Endodermal cell (in vitro differentiated cells): ENCODE results near the gene PADI4. TPM values are rescaled to one million over a fixed set of nuclear protein-coding genes. Genes with fewer than 3 reads are reported as not detected.

Experiments
- DNase-seq: peaks from one replicate; pipeline ENCODE4 v3.0.0-alpha.2; 2017
- H3K27ac ChIP-seq: 2 replicates; pipeline ENCODE4 v1.5.1; 2013; ENCODE audit warnings: mild to moderate bottlenecking, low read depth, low read length, moderate library complexity
- H3K27me3 ChIP-seq: 2 replicates; pipeline ENCODE4 v1.6.1; 2013; ENCODE audit warnings: mild to moderate bottlenecking, low read length, moderate library complexity; ENCODE audit not compliant: insufficient read depth, control insufficient read depth, poor library complexity, severe bottlenecking
- H3K36me3 ChIP-seq: 2 replicates; pipeline ENCODE4 v1.7.0; 2013; ENCODE audit warnings: mild to moderate bottlenecking, low read length, moderate library complexity; ENCODE audit not compliant: control insufficient read depth, insufficient read depth
- H3K4me1 ChIP-seq: one replicate; pipeline ENCODE4 v1.7.0; 2013; ENCODE audit warnings: low read length; ENCODE audit not compliant: control insufficient read depth, insufficient read depth
- H3K4me3 ChIP-seq: 2 replicates; pipeline ENCODE4 v1.5.1; 2013; ENCODE audit warnings: mild to moderate bottlenecking, low read length, moderate library complexity
- H3K9ac ChIP-seq: 2 replicates; pipeline ENCODE4 v1.6.1; 2013; ENCODE audit warnings: mild to moderate bottlenecking, low read length, moderate library complexity; ENCODE audit not compliant: poor library complexity, severe bottlenecking; ENCODE audit errors: extremely low read depth
- H3K9me3 ChIP-seq: 2 replicates; pipeline ENCODE4 v1.6.1; 2013; ENCODE audit warnings: mild to moderate bottlenecking, low read length, moderate library complexity; ENCODE audit not compliant: control insufficient read depth
- H3K27ac Mint-ChIP-seq: 2 replicates; pipeline ENCODE4 v1.8.0; 2020; ENCODE audit warnings: mixed read lengths
- H3K27me3 Mint-ChIP-seq: 2 replicates; pipeline ENCODE4 v1.8.0; 2021; ENCODE audit warnings: mild to moderate bottlenecking, mixed read lengths; ENCODE audit not compliant: insufficient read depth
- H3K36me3 Mint-ChIP-seq: 2 replicates; pipeline ENCODE4 v1.8.0; 2020; ENCODE audit warnings: low read depth, mixed read lengths
- H3K4me1 Mint-ChIP-seq: 2 replicates; pipeline ENCODE4 v1.8.0; 2020; ENCODE audit warnings: mixed read lengths
- H3K4me3 Mint-ChIP-seq: 2 replicates; pipeline ENCODE4 v1.8.0; 2020; ENCODE audit warnings: mild to moderate bottlenecking, moderate library complexity, mixed read lengths
- H3K9me3 Mint-ChIP-seq: 2 replicates; pipeline ENCODE4 v1.8.0; 2020; ENCODE audit warnings: mild to moderate bottlenecking, mixed read lengths
- WGBS, 2 experiments: methylation state at CpG; one replicate each; pipeline versions ENCODE4 v1.1.5 to v1.1.7; 2013; ENCODE audit warnings: missing lambda C conversion rate in 2 of 2, mixed read lengths in 1 of 2; ENCODE audit not compliant: insufficient coverage in 1 of 2, insufficient read length in 1 of 2; 5-methylcytosine and 5-hydroxymethylcytosine counted together
- total RNA-seq, 2 donors: library from RNA; stranded (reverse); fragmentation: NEBNext Ultra II Directional in 1 of 2; extraction: Animal tissue kit (Norgen Biotek cat#: 25700) in 1 of 2; gene quantifications; 2 replicates in 1 of 2; 3 replicates in 1 of 2; pipeline ENCODE4 v1.2.1, GENCODE V29; 2021
- TF ChIP-seq, protein P1 (sequence below): fragments of 200-600 bp; sonication (generic); conservative IDR thresholded peaks from 2 replicates; pipeline ENCODE4 v1.5.0; 2021; ENCODE audit warnings: antibody characterized with exemption, mild to moderate bottlenecking

PADI4 gene
- total RNA-seq, 2 donors from 2014 or later: not detected

- Mint-ChIP-seq H3K27ac (no peak overlapping the region), H3K36me3 (no peaks in the 10 kb centered on the region), H3K27me3 (no peaks in the 10 kb centered on the region), H3K4me3 (no peak overlapping the region), H3K4me1 (no peaks in the 10 kb centered on the region), H3K9me3 (peaks cover 2% of the 10 kb centered on the region)
- H3K9me3 ChIP-seq: peaks cover 6% of the 10 kb centered on the region
- H3K27me3 ChIP-seq: no peaks in the 10 kb centered on the region
- no peaks in the 10 kb centered on the region for H3K4me1 ChIP-seq
- no peak overlapping the region for H3K9ac ChIP-seq
- H3K27ac ChIP-seq: no peak overlapping the region
- H3K36me3 ChIP-seq: no peaks in the 10 kb centered on the region
- TF ChIP-seq, protein P1, sequence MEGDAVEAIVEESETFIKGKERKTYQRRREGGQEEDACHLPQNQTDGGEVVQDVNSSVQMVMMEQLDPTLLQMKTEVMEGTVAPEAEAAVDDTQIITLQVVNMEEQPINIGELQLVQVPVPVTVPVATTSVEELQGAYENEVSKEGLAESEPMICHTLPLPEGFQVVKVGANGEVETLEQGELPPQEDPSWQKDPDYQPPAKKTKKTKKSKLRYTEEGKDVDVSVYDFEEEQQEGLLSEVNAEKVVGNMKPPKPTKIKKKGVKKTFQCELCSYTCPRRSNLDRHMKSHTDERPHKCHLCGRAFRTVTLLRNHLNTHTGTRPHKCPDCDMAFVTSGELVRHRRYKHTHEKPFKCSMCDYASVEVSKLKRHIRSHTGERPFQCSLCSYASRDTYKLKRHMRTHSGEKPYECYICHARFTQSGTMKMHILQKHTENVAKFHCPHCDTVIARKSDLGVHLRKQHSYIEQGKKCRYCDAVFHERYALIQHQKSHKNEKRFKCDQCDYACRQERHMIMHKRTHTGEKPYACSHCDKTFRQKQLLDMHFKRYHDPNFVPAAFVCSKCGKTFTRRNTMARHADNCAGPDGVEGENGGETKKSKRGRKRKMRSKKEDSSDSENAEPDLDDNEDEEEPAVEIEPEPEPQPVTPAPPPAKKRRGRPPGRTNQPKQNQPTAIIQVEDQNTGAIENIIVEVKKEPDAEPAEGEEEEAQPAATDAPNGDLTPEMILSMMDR: no peak
- no peak for DNase-seq
- 84 to 95% methylated on average over 4 to 10 of the region's 11 CpGs for WGBS, 2 experiments
- H3K4me3 ChIP-seq: no peak overlapping the region
Observed at GRCh38 chr1:17360272-17360956, 52.4 kb downstream of the PADI4 start.

- no peak overlapping the region for H3K4me3 Mint-ChIP-seq
- TF ChIP-seq, protein P1: no peak
- peaks cover 2% of the 10 kb centered on the region for H3K9me3 Mint-ChIP-seq
- H3K36me3 Mint-ChIP-seq: no peaks in the 10 kb centered on the region
- no peak overlapping the region for H3K4me3 ChIP-seq
- no peaks in the 10 kb centered on the region for H3K27me3 Mint-ChIP-seq
- H3K9me3 ChIP-seq: peaks cover 6% of the 10 kb centered on the region
- no peak overlapping the region for H3K9ac ChIP-seq
- no peaks in the 10 kb centered on the region for H3K4me1 Mint-ChIP-seq
- H3K27ac Mint-ChIP-seq: no peak overlapping the region
- no peaks in the 10 kb centered on the region for H3K4me1 ChIP-seq
- no peak for DNase-seq
- H3K36me3 ChIP-seq: no peaks in the 10 kb centered on the region
- 94 to 95% methylated on average over 4 of the region's 4 CpGs for WGBS, 2 experiments
- no peaks in the 10 kb centered on the region for H3K27me3 ChIP-seq
- H3K27ac ChIP-seq: no peak overlapping the region
Observed at GRCh38 chr1:17361687-17362086, 53.7 kb downstream of the PADI4 start.

GRCh38 chr1:17363351-17363750, 55.4 kb downstream of the PADI4 start:
- Histone ChIP-seq H3K36me3 (no peaks in the 10 kb centered on the region), H3K9me3 (peaks cover 6% of the 10 kb centered on the region), H3K27me3 (no peaks in the 10 kb centered on the region), H3K9ac (no peak overlapping the region), H3K4me3 (no peak overlapping the region), H3K4me1 (no peaks in the 10 kb centered on the region), H3K27ac (no peak overlapping the region)
- WGBS, 2 experiments: 75 to 92% methylated on average over 7 to 12 of the region's 12 CpGs
- no peak for DNase-seq
- Mint-ChIP-seq H3K36me3 (no peaks in the 10 kb centered on the region), H3K4me1 (no peaks in the 10 kb centered on the region), H3K9me3 (peaks cover 2% of the 10 kb centered on the region), H3K27me3 (no peaks in the 10 kb centered on the region), H3K27ac (no peak overlapping the region), H3K4me3 (no peak overlapping the region)
- TF ChIP-seq, protein P1: no peak
